NCI-H2029 treated with DMSO at 0.1 percent for 48 hours (cell line): ENCODE data around the gene SP2.
A peak's percentile ranks its signal among the peaks of the same experiment; 100 is the strongest.

Experiments used
- DNase-seq: peaks from one replicate; lab custom pipeline; 2025; lab: John Stamatoyannopoulos, UW

Gene SP2

DNA sequence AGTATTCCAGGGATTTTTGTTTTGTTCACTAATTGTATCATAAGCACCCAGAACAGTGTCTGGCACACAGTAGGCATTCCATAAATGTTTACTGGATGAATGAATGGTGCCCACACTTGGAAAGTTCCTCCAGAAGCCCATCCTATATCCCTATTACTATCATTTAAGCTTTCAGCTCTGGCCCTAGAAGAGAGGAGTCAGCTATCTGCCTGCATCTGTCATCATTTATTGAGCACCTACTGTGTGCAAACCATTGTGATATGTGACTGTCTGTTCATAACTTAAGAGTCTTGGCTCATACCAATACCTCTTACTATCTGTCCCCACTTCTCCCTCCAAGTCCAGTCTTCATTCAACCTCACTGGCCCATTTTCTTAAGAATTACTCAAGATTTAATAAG lies 25.0 kb upstream of the SP2 start:
- DNase-seq, result no peak

DNA sequence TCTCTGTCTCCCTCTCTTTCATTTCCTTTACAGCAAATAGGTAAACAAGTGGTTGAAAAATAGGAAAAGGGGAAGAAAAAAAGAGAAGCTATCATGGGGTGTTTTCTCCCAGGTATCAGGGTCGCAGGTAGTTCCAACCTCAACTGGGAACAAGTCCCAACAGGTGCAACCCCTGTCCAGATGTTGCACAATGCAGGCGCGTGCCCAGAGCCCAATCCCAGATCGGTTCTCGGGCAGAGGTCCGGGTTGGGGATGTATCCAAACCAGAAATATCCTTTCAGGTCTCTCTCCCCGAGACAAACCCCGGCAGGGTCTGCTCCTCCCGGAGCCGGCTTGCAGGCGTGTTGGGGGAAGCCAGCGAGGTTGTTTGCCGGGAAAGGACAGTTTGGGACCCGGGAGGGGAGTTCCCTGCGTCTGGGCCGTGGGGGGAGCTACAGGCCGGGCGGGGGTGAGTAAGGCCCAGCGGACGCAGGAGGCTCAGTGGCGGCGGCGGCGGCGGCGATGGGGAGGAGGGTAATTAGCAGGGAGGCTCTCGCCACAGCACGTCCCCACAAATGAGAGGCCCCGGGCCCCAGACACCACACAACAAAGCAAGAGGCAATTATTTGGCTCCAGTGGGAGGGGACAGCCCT lies 23.9 kb upstream of the SP2 start:
- DNase-seq, result no peak

DNA sequence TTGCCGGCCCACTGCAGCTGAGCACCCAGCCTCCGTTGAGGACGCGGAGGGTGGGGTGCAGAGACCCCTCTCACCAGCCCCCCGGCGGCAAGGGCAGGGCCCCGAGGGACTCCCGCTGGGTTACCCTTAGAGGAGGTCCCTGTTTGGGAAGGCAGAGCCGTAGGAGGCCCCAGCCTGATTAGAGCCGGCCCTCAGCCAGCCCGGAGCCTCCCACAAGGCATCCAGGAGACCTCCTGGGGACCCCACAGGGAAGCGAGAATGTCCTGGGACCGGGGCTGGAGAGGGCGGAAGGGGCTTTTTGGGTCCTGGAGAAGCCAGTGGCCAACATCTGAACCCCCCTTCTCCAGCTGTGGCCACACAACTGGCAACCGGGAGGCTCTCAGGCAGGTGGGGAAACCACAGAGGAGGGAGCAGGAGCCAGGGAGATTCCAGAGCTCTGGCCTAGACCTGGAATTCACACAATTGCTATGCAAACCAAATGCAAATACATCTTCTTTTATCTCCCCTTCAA lies 23.3 kb upstream of the SP2 start:
- no peak for DNase-seq

DNA sequence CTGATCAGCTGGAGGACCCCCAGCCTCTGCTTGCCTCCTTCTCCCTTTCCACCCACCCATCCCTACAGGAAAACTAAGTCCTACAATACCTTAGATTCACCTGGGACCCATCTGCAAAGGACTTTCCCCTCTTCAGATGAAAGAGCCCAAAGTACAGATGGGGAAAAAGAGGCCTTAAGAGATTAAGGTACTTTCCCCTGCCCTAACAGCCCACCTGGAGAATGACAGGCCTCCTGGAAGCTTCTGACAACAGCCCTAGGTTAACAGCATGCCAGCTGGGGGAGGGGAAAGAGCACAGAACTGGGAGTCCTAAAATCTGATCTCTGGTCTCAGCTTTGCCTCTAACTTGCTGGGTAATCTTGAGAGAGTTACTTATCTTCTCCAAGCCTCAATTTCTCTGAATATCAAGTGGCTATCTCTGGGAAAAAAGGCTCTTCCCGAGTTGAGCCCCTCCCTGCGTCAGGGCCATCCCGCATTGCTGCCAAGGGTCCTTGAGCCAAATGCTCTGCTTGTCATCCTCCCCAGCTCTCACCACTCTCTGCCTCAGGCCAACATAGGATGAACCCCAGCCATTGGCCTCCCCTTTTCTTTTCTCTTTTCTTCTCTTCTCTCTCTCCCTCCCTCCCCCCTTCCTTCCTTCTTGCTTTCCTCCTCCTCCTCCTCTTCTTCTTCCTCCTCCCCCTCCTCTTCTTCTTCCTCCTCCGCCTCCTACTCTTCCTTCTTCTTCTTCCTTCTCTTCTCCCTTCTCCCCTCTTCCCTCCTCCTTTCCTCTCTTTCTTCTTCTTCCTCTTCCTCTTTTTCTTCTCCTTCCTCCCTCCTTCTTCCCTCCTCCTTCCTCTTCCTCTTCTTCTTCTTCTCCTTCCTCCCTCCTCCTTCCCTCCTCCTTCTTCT lies 22.6 kb upstream of the SP2 start:
- DNase-seq, result no peak

DNA sequence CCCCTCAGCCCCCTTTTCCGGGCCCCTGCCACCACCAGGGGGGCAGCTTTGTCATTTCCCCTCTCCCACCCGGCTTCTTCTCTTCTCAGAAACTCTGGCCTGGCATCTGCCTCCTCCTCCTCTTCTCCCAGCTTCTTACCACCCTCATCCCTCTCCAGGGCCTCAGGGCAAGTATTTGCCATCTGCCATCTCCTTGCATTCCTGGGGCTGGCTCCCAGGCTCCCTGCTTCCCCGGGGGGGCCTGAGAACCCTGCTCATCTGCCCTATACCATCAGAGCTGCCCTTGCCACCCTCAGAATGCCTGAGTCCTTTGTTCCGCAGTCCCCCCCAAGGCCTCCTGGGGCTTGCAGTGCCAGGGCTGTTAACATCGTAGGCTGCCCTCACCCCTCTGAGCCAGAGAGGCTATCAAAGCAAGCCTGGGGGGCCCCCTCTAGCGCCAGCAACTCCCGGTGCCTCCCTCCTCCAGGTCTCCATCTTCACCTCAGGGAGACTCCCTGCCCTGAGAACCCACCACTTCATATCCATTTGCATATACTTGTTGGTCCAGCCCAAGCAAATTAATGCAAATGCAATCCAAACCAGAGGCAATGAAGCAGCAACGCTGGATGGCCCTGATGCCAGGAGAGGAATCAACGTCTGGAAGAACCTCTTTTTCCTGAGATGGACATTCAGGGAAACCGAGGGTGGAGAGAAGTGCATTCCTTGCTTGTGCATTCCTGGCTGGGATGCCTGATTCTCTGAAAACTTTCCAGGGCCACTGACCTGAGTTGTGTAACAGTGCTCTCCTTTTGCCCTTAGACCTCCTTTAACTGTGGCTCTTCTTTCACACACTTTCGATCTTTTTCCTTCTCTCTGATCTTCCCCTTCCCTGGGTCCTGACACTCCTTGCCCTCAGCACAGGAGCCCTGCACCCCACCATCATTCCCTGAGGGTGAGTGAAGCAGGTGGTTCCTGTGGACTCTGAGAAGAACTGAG lies 20.7 kb upstream of the SP2 start:
- DNase-seq, result no peak

DNA sequence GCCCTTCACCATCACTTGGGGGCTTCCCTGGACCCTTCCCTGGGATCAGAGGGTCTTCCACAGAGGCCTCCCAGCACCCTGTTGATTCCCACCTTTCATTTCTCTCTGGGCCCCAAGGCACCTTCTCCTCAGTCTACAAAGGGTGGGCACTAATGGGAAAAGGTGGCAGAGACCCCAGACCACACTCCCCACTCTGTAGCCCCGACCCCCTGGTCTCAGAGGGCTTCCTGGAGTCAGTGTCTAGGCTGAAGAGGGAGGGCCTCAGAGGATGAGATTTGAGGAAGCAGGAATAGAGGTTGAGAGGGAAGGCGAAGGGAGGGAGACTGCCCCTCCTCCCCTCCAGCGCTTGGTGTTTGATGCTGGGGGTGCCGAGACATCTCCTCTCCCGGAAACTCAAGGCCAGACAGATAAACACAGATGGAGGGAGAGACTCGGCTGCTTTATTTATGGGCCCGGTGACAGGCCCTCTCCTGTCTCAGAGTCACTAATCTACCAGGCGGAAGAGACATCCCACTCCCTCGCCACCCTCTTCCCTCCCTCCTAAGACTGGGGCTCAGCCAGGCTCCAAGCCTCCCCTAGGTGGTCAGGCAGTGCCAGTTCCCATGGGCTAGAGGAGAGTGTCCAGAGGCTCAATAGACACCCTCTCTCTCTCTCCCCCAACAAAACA lies 18.5 kb upstream of the SP2 start:
- DNase-seq, result no peak

DNA sequence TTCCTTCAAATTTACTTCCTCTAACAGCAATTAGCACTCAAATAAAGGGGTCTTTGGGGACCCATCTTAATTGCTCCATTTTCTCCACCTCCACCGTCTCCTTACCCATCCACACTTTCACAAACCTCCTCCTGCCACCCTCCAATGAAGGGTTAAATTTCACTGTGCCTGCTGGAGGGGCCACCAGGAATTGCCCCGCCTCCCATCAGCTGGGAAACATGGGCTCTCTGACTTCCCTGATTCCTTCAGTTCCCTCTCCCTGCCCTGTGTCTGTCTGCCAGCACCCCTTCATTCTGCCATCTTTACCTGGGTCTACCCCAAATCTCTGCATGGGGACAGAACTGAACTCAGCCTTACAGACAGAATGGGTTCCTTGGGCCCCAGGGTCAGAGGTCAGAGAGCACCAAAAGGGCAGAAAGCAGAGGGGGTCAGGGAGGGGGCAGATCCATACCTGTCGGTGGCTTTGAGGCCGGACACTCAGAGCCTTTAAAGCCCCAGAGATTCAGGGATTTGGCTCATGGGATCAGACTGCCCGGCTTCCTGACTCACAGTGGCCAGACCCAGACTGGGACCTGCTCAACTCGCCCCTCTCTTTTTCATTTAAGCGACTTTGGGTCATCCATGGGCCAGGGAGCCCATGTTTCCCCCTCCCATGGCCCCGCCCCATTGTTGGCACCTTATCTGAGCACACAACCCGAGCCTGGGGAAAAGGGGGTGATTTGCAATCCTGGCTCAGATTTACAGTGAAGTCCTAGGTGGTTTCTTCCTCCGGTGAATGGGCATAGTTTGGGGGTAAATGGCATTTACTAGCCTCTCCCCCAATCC lies 17.6 kb upstream of the SP2 start:
- no peak for DNase-seq

DNA sequence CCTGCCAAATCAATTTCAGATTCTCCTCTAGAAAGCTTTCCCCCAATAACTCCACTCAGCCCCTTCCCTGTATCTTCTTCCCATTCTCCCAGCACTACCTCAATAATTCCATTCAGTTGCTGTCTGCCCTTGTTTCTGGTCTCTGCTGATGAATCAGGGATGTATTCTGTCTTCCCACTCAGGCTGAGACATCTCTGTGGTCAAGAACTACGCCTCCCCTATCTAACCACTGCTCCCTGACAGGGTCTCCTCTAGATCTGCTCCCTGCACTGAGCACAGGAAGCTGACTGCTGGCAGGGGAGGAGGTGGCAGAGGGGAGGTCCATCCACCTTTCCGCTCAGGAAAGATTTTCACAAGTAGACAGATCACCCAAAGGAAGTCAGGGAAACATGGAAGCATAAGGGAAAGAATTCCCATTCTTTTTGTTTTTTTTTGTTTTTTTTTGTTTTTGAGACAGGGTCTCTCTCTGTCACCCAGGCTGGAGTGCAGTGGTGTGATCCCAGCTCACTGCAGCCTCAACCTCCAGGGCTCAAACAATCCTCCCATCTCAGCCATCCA lies 16.9 kb upstream of the SP2 start:
- DNase-seq, result no peak

DNA sequence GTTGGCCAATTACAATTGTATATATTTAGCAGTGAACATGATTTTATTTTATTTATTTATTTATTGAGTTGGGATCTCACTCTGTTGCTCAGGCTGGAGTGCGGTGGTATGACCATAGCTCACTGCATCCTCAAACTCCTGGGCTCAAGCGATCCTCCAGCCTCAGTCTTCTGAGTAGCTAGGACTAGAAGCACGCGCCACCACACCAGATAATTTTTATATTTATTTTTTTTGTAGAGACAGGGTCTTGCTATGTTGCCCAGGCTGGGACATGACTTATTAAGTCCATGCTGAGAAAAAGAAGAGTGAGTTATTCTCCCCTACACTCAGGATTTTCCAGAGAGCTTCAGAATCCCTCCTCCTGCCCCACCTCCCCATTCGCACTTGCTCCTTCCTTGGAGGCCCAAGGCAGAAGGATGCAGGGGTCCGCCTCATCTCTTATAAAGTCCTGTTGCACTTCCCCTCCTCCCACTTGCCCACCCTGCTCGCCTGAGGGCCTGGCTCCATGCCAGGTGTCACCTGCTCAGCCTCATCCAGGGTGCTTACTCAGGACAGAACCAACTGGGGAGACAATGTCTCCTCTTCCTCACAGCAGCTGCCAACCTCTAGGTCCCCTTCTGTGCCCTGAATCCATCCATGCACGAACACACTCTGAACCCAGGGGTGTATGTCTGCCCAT lies 16.1 kb upstream of the SP2 start:
- DNase-seq, result no peak

DNA sequence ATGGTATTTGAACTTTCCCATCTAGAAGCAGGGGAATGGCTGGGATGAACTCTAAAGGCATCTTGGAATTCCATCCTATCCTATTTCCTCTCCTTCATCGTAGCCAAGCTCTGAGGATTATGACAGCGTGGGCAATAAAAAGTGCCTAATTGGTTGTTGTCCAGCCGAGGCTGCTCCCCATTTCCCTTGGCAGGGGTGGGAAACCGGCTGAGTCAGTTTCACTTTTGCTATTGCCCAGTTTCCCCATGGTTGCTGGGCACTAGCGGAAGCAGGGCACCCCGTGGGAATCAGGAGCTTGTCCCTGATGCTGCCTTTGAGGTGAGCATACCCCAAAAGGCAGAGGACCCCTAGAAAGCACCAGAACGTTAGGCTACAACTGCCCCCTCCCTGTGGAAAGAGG lies 13.8 kb upstream of the SP2 start:
- no peak for DNase-seq

DNA sequence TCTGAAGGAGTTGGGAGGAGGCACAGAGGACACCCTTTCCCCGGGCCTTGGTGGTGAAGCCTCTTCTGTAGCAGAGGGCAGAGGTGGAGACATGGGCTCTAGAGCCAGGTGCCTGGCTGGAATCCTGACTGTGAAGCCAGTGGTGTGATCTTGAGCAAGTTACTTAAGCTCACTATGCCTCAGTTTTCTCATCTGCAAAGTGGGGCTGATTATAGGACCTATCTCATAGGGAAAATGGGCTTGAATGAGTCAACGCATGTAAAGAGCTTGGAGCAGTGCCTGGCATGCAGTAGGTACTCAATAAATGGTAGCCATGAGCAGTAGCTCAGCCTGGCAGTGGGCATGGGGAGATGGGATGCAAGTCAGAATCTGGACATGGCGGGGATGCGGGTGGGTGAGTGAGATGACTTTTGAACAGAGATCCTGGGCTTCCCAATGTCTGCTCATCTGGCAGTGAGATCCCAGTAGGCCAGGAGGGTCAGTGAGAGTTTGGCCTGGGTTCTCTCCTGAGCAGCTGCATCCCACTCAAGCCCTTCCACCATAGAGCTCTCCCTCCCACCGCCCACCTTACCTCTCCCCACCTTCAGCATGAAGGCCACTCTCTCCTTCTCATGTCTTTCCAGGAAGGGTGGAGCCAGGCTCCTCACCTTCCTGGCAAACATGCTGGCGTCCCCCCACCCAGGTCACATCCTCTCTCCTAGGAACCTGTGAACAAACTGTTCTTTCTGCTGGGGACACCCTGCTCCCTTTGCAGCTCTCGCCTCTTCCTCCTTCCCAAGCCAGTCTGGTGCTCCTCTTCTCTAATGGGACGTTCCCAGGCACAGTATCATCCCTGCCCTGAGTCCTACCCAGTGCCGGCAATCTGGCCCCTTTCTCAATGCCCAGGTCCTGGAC lies 13.1 kb upstream of the SP2 start:
- no peak for DNase-seq

DNA sequence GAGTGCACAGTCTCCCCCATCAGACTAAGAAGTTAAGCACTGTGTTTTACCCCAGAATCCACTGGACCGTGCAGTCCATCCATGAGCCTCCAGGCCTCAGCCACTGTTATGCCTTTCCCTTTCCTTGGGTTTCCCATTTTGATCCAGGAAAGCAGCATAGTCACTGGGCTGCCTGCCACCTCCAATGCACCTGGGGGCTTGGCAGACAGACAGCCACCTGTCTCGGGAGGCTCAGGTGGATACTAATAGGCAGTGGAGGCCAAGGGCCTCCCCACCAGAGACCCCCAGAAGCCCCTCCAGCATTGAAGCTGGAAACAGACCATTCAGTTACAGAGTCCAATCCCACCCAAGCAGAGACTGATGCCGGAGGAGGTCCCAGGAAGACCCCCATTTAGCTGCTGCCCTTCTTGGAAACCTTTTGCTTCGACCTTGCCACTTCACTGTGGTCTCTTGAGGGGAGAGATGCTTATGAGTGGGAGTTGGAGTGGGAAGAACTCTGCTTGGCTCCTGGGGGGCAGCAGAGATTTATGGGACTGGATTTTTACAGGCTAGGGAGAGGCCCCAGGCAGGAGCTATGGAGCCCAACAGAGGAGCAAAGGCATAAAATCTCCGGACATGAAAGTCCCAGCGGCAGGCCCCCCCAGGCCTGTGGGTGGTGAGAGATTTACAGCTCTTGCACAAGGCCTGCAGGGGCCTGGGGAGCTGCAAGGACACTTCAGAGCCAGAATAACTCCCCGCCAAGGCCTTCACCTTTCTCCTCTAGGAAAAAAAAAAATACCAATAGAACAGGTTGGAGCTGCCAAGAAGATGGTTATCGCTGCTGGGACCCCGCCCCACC lies 12.2 kb upstream of the SP2 start:
- no peak for DNase-seq

DNA sequence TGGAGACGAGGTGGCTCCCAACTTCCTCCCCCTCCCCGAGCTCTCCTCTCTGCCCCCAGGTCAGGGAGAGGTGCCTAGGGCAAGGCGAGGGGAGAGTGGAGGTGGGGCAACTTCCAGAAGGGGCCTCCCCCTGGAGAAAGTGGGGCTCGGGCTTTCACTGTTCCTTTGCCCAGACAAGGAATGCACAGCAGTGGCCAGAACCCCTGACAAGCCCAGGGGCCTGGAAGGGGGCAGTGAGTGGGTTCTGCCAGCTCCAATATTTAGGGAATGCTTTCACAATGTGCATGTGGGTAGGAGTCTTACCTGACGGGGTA lies 11.7 kb upstream of the SP2 start:
- DNase-seq, result no peak

DNA sequence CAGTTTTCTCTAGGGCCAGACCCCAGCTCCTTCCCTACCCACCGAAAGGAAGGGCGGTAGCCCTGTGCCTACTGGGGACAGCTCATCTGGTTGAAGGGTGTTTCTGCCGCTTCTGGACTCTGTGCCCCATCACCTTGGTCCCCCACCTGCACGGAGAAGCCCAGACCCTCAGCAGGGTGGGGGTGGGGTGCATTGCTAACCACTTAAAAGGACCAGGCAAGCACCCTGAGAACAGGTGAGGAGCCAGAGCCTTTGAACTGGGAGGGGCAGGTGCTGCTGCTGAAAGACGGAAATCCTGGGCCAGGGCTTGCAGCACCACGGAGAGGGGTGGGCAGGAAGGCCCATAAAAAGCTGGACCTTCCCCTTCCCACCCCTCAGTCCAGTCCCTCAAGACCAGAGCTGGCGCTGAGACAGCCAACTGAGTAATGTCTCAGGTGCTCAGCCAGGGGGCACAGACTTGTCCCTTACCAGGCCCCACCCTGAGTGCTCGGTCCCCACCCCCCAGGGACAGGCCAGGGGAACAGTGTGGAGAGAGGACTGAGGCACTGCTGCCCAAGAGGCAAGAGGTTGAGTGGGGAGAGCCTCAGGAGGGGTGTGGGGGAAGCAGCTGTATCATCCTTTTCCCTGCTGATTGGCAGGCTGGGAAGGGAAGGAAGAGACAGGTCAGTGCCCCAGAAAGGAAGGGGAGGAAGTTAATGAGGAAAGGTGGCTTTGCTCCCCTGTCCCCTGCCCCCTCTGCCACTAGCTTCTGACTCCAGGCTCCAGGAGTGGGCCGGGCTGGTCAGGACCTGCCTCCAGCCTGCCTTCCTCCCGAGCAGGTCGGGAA lies 10.9 kb upstream of the SP2 start:
- no peak for DNase-seq

DNA sequence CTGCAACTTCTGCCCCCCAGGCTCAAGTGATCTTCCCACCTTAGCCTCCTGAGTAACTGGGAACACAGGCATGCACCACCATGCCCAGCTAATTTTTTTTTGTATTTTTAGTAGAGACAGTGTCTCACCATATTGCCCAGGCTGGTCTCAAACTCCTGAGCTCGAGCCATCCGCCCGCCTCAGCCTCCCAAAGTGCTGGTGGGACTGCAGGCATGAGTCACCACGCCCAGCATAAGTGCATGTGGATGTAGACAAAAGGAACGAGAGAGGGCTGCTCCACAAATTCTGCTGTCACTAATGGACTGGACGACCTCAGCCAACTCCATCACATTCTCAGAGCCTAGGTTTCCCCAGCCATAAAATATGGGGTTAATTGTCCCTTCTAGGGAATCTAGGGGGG lies 7.7 kb upstream of the SP2 start:
- no peak for DNase-seq

DNA sequence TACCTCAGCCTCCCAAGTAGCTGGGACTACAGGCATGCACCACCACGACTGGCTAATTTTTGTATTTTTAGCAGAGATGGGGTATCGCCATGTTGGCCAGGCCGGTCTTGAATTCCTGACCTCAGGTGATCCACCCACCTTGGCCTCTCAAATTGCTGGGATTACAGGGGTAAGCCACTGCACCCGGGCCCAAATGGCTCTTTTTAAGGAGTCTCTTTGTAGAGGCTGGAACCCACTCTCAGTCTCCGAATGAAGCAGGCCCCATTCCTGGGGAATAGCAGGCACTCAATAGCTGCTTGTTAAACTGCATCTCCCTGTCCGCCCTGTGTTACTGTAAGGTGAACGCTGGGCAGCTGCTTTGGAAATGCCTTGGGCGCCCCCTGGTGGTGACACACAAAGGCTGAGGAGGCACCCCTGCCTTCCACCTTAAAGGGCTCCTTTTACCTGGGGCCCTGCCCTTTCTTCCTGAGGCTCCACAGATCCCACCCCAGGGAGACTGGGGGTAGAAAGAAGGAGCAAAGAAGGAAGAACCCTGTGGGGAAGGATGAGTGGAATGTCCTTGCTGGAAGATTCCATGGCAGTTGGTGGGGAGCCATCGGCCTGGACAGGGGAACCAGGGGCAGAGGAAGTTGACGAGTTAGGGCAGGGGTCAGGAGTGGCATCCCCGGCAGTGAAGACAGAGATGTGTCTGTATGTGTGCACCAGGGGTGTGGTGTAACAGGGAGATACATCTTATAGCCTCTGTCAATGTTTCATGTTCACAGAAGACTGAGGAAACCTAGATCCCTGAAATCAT lies 6.1 kb upstream of the SP2 start:
- peak; percentile 30 for DNase-seq
